GM21786 (cell line): ENCODE results near the gene DCTN5.
"Not testable (repeated sequence)": the region's sequence is repeated elsewhere in the genome, so short reads cannot be mapped to it uniquely, and the experiment has no call there.

Experiments used
- ATAC-seq: cut with Tn5 transposase; IDR thresholded peaks from one replicate; pipeline ENCODE4 v1.9.1; 2021; ENCODE audit not compliant: unreplicated experiment

The DCTN5 gene

DNA sequence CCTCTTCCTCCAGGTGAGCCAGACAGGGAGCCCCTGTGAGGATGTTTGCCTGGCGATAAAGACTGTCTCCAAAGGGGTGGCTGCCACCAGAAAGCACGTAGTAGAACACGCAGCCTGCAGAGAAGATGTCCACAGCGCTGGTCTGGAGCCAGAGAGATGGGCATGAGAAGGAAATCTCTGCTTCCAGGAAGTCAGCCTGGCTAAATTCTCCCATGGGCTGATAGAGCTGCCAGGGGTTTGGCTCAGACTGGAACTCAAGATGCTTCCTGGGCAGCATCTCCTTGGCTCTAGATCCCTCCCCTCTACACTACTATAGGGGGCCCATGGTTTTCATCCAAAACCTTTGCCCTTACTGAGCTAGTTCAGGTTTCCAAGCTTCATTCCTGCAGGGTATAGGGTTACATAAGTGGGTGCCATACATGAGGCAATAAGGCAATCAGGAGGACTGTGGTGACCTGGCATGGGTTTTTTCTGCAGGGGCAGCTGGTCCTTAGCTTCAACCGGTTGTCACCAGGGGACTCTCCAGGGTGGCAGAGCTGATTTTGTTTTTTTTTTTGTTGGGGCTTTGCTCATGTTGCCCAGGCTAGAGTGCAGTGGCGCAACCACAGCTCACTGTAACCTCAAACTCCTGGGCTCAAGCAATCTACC is 51.0 kb downstream of the DCTN5 start:
- ATAC-seq = no peak

DNA sequence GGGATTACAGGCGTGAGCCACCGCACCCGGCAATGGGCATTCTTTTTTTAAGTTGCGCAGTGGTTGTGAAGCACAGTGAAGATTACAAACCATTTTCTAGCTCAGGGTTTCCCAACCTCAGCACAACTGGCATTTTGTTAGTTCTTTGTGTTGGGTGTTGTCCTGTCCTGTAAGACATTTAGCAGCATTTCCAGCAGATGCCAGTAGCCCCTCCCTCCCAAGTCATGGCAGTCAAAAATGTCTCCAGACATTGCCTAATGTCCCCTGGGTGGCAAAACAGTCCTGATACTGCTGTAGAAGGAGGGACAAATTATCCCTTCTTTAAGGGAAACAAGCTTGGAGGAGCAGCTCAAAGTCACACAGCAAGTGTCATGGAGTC is 53.0 kb downstream of the DCTN5 start:
- ATAC-seq = no peak

DNA sequence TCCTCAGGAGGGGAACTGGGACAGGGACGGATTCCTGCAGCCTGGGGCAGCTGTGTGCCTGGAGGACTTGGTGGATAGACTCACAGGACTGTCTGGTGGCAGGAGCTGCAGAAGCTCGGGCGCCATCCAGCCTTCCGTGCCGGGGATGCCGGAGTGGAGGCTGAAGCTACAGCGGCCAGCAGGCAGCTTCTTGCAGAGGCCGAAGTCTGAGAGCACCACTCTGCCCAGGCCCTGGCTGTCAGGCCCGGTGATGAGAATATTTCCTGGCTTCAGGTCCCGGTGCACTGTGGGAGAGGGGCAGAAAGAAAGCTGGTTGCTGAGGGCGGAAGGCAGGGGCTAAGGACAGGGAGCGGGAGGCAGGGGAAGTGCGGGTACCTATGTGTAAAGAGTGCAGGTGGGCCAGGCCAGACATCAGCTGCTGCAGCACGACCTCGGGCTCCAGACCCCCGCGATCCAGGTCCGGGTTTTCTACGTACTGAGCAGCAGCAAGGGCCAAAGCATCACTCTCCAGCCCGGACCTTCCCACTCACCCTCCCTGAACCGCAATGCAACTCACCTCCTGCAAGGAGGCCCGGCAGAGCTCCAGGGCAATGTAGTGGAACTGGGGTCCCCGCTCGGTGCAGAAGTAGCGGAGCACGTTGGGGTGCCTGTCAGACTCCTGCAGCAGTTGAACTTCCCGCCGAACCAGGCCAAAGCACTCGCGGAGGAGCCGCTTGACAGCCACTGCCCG is 53.5 kb downstream of the DCTN5 start:
- ATAC-seq = no peak

DNA sequence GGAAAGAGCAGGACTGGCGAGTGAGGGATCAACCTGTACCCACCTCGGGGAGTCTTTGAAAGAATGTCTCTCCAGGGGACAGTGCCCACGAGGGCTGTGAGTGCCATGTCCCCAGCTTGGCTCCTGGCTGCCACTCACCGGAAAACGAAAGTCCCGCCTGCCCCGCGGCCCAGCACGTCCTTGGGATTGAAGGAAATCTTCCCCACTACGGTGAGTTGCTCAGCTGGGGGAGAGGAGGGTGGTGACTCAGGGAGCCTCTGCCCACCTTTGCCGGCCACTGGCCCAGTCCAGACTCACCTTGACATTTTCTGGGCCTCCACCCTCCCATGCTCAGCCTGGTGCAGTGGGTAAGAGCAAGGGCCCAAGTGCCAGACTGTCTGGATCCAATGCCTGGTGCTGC is 54.5 kb downstream of the DCTN5 start:
- ATAC-seq = no peak

DNA sequence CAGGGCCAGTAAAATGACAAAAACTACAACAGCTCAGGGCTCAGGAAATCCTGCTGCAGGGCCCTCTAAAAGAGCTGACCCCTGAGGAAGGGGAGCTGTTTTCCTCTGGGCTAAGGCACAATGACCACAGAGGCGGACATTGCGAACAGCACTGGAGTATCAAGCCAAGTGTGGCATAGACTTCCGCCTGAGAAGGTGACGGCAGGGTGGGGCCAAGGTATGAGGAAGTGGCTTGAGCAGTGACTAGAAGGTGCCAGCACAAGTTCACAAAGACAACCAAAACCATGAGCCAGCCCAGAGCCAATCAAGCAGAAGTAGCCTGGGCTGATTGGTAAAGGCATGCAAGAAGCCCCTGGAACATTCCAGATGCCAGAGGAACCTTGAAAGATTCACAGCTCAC is 57.8 kb downstream of the DCTN5 start:
- ATAC-seq = no peak

DNA sequence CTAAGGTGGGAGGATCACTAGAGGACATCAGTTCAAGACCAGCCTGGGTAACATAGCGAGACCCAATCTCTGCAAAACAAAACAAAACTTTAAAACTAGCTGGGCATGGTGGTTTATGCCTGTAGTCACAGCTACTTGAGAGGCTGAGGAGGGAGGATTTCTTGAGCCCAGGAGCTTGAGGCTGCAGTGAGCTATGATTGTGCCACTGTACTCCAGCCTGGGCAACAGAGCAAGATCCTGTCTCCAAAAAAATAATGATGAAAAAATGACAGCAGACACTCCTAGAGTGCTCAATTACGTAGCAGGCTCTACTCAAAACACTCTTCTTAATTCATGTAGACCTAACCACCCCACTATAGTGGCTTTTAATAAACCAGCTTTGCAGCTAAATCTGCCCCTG is 58.8 kb downstream of the DCTN5 start:
- ATAC-seq = no peak

DNA sequence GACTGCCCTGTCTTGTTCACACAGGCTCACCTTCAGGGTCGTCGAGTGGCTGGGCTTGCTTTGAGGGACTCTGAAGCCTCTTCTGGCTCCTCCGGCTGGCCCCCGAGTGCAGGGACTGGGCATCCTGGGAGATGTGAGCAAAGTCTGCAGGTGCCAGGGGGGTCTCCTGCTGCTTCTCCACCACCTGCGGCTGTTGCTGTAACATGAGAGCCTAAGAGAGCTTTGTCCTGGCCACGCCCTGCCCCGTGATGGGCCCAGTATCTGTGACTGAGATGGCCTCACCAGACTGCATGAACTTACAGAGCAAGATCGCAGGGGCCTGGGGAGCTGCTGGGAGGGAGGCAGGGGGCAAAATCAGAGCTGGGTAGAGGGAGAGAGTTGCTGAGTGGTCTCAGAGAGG is 59.2 kb downstream of the DCTN5 start:
- no peak for ATAC-seq

DNA sequence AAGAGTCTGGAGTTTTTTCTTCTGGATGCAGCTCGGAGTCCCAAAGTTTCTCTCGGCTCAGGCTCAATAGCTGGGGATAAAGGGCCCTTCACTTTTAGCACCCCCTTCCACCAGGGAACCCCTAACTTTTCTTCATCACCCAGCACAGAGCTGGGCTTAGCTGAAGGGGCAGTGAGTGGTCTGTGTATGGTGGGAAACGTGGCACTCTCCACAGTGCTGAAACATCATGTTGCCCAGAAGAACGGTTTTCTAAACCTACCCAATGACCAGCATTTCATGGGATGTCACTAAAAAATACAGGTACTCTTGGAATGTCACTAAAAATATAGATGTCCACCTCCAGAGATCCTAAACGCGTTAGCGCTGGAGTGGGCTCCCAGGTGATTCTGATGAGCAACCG is 59.8 kb downstream of the DCTN5 start:
- no peak for ATAC-seq

DNA sequence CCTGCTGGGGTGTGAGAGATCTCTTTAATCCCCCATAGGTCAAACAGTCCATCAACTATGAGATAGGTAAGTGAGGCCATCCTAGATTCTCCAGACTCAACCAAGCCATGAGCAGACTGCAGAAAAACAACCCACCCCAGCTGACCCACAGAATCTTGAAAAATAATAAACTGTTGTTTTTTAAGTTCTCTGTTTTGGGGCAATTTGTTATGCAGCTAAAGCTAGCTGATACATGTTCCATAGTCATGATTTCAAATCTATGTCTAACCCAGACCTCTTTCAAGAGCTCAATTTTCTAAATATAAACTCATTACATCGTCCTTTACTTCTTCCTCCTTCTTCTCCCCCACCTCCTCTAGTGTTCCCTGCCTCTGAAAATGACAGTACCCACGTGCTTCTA is 61.7 kb downstream of the DCTN5 start:
- ATAC-seq = no peak

DNA sequence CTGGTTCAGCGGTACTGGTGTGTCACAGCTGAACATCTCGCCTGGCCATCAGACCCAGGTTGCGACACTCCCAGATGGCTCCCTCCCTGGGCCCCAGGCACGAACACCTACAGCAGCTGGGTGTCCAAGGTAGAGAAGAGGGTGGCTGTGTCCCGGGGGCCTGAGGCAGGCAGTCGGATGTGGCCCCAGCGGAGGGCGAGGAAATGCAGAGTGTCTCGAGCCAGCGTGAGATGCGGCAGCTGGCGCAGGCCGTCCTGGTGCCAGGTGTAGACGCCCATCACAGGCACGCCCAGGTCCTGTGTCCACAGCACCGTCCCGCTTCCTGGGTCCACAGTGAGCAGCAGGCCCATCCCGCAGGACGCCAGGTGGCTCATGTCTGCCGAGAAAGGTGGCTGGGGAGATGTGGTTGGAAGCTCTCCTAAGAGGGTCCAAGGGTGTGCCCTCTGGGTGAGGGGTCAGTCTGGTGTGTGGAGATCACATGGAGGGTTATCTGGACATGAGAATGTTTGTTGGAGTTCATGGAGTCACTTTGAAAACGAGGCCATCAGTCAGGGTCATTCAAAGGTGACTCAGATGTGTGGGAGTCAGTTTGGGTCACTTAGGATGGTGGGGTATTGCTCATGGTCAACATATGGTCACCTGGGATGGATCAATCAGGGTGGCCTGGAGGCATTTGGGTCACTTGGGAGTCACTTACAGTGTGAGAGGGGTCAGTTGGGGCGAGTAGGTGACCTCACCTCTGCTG is 63.7 kb downstream of the DCTN5 start:
- ATAC-seq = no peak

DNA sequence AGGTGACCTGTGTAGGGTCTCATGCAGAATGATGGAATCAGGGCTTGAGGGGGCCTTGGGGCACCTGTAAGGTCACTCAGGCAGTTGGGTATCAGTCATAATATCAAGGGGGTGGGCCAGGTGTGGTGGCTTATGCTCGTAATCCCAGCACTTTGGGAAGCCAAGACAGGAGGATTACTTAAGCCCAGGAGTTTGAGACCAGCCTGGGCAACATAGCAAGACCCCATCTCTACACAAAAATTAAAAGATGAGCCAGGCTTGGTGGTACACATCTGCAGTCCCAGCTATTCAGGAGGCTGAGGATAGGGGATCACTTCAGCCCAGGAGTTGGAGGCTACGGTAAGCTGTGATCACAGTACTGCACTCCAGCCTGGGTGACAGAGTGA is 64.2 kb downstream of the DCTN5 start:
- ATAC-seq = no peak

DNA sequence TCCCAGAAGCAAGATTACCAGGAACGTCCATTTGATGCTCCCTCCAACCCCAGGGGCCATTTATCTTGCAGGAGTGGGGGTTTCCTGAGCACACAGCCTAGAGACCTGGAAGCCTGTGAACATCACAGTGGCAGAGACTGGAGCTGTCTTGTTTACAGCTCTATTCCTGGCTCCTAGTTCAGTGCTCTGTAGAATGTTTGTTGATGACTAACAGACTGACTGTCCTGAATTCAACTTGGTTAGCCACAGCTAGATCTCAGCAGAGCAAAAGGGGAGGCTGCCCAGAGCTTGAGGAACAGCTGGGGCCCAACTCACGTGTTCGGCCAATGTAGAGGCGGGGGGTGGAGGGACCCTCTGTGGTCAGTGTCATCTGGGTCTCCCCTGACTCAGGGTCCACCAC is 65.2 kb downstream of the DCTN5 start:
- ATAC-seq = no peak

DNA sequence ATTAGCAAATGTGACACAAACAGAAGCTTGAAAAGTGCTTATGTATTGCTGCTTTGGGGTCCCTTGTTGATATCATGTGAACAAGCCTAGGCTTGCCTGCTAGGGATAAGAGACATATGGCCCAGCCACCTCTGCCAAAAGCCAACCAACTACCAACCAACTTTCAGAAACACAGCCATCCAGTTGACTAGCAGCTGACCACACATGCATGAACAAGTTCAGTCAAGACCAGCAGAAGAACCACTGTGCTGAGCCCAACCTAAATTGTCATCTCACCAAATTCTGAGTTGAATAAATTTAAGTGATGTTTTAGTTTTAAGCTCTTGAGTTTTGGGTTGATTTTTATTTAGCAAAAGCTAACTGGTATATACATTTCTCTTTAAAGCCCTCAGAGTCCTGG is 68.3 kb downstream of the DCTN5 start:
- ATAC-seq = no peak

DNA sequence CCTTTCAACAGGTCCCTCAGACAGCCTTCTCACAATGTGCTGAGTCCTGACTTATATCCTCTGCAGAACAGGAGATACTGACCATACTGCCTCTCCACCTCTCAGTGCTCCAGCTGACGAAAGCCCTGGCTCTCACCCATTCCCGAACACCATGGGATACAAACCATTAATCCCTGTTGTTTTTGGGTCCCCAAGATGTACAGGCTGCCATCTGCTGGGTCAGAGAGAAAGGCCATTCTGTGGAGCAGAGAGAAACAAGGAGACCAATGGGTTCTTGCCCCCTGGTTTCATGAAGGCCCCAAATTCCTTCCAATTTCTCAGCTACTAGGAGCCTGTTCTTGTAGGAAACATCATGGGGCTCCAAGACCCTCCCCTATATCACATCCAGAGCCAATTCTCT is 68.7 kb downstream of the DCTN5 start:
- ATAC-seq = no peak

DNA sequence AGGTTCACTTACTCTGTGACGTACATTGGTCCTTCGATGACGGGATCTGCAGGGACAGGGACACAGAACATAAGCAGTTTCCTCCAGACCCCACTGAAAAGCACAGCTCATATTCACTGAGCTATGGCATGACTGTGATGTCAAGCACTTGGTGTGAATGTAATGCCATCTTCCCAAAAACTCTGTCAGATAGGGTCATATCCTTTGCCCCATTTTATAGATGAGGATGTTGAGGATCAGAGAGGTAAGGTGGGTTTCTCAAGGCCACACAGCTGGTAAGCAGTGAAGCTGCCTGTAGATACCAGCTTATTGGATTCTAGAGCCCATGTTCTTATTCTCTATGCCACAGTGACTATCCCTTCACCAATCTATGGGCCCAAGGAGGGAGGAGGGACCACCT is 69.2 kb downstream of the DCTN5 start:
- ATAC-seq = no peak

DNA sequence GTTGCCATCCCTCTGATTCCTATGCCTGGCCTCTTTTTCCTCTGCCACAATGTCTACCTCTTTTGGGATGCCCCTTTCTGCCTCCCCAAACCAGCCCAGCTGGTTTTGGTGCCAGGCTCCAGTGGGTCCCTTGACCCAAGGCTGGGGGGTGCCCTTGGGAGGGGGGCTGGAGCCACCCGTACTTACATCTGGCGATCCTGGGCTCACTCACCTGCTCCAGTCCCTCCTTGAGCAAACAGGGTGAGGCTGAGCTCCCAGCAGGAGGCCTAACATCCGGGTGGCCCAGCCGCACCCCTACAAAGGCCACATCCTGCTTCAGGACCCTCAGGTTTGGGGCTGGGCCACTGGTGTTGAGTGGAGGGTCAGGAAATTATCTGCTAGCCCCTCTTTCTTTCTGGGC is 70.5 kb downstream of the DCTN5 start:
- ATAC-seq = no peak

DNA sequence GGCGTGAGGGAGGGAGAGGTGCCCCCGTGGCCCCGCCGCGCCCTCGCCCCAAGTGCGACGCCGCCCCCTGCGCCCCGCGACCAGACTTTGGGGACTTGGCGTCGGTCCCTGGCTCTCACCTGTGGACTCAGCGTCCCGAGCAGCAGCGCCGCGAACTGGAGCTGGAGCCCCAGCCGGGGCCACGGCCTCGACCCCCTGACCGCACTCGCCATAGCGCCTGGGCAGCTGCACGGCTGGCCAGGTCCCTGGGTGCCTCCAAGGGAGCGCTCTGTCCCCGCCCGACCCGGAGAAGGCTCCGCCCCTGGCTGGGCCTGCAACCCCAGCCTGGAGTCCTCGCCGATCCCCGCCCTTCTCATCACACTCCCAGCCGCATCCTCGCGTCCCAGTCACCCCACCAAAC is 71.7 kb downstream of the DCTN5 start, which contains the start of gene ERN2:
Gene ERN2, minus strand, starts transcription at position 247 of the 400 bp plus-strand sequence. Its CDS starts 35 bp downstream, at position 212.
- no peak for ATAC-seq

DNA sequence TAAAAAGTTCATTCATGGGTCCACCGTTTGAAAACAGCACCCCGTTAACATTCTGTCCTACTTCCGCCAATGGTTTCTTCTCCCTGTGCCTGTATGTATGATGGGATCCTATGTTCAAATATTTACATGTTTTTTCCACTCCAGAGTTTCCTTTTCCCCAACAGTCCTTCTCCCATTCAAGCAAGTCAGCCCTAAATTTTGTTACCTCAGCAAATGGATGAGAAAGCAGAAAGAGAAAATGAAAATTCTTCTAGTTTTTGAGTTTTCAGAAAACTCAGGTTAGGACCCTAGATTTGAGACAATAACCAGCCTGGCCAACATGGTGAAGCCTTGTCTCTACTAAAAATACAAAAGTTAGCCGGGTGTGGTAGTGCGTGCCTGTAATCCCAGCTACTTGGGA is 75.2 kb downstream of the DCTN5 start:
- no peak for ATAC-seq

DNA sequence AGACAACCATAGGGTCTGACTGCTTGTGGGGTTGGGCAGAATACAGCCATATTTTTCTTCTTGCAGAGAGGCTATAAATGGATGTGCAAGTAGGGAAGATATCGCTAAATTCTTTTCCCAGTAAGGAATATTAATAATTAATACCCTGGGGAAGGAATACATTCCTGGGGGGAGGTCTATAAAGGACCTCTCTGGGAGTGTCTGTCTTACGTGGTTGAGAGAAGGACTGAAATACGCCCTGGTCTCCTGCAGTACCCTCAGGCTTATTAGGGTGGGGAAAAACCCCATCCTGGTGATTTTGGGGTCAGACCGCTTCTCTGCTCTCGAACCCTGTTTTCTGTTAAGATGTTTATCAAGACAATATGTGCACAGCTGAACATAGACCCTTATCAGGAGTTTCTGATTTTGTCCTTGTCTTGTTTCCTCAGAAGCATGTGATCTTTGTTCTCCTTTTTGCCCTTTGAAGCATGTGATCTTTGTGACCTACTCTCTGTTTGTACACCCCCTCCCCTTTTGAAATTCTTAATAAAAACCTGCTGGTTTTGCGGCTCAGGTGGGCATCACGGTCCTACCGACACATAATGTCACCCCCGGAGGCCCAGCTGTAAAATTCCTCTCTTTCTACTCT is 81.5 kb downstream of the DCTN5 start:
- ATAC-seq = not testable (repeated sequence)

DNA sequence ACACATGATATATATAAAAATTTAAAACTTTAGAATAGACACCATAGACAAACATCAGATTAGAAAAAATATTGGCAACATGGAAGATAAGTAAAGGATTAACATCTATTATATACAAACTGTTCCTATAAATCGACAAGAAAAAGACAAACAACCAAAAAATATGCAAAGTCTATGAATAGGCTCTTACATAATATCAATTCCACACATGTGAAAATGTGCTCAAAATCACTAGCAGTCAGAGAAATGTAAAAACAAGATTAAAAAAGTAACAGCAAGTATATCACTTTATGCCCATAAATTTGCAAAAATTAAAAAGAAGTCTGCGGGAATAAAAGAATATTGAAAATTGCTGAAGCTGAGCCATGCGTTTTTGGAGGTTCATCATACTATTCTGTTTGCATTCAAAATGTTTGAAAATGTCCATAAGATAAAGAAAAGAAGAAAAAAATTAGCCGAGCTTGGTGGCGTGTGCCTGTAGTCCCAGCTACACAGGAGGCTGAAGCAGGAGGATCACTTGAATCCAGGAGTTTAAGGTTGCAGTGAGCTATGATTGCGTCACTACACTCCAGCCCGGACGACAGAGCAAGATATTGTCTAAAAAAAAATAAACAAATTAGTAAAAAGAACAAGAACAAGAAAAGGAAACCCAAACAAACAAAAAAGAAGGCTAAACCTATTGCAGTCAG is 83.0 kb downstream of the DCTN5 start:
- ATAC-seq = no peak

DNA sequence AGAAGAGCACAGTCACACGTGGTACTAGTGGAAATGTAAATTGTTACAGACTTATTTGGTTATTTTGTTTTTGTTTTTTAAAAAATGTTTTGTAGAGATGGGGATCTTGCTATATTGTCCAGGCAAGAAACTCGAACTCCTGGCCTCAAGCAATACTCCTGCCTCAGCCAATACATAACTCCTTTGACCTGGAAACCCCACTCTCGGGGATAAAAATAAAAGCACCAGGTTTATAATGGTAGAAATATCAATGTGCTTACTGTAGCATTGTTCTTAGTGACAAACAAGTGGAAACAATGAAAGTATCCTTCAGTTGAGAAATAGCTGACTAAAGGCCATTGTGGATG is 83.5 kb downstream of the DCTN5 start:
- no peak for ATAC-seq
